Activated CD8-positive, alpha-beta memory T cell treated with anti-CD3 and anti-CD28 coated beads, Interleukin-2, amount 10 ng/mL, durations not matched to agents 7 days and 5 days (primary cell): ENCODE results near the gene SAMD1. TPM values are rescaled to one million over a fixed set of nuclear protein-coding genes. Genes with fewer than 3 reads are reported as not detected.
A peak's percentile ranks its signal among the peaks of the same experiment; 100 is the strongest.

Experiments
- ATAC-seq: fragments of 150-1000 bp; cut with Tn5 transposase; one replicate; pipeline ENCODE4 v1.10.0; 2021; ENCODE audit warnings: moderate library complexity
- CTCF ChIA-PET: fragments of 350-600 bp; sonication (Branson Sonifier 250); formaldehyde crosslinking; loops from one replicate; lab custom pipeline; 2021; ENCODE audit warnings: antibody characterized with exemption; lab: Charles Lee
- DNase-seq: peaks from one replicate; pipeline ENCODE4 v3.0.0-alpha.2; 2020
- H3K27ac Mint-ChIP-seq: one replicate; pipeline ENCODE4 v1.8.0; 2021; ENCODE audit warnings: mild to moderate bottlenecking, mixed read lengths
- H3K27me3 Mint-ChIP-seq: one replicate; pipeline ENCODE4 v1.8.0; 2021; ENCODE audit warnings: mixed read lengths
- H3K36me3 Mint-ChIP-seq: one replicate; pipeline ENCODE4 v1.8.0; 2021; ENCODE audit warnings: mild to moderate bottlenecking, mixed read lengths
- H3K4me1 Mint-ChIP-seq: one replicate; pipeline ENCODE4 v1.8.0; 2021; ENCODE audit warnings: mixed read lengths
- H3K4me3 Mint-ChIP-seq: one replicate; pipeline ENCODE4 v1.8.0; 2021; ENCODE audit warnings: mild to moderate bottlenecking, moderate library complexity, mixed read lengths
- H3K9me3 Mint-ChIP-seq: one replicate; pipeline ENCODE4 v1.8.0; 2022; ENCODE audit warnings: low read depth, mixed read lengths
- total RNA-seq, 2 experiments: library from RNA; stranded (reverse); gene quantifications; one replicate each; pipeline ENCODE4 v1.2.3, GENCODE V29; 2021

Gene SAMD1
- total RNA-seq, 2 experiments from 2014 or later = 60.4 to 81.9 TPM

DNA sequence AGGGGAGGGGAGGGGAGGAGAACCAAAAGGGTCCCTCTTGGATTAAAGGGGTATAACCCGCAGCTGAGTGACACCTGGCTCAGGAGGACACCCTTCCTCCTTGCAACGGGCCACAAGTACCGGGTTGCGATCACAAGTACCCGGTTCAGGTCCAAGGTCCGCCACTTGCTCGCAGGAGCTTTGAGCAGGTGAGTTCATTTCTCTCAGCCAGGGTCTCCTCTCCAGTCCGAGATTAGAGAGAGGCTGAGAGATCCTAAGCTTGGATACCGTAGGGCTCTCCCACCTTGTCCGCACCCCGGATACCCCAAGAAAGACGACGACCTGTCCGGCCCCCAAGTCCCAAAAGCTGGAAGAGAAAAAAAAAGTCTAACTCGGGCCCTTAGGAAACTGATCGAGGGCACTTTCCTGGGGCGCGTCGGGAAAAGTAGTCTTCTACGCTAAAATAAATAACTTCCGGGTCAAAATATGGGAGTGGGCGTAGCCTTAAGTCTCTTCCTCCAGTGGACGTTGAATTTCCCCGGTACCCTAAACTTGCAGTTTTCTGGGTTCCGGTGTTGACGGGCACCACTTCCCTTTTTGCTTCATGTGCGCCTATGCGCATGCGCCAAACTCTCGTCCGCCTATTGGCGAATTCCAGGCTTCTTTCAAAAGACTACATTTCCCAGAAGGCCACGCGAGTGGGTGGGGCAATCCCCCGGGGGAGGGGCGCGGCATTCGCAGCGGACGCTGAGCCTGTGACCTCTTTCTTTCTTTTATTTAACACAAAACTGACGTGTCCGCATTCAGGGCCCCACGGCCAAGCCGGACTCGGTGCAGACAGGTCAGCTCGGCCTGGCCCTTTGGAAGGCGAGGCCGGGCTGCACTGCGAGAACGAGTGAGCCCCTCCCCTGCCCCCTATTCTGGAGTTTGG, 9.4 kb downstream of the SAMD1 start:
- Mint-ChIP-seq H3K36me3 (no peaks in the 10 kb centered on the region), H3K27ac (peak overlapping the region; percentile 92), H3K4me1 (peaks cover 16% of the 10 kb centered on the region), H3K27me3 (no peaks in the 10 kb centered on the region), H3K9me3 (no peaks in the 10 kb centered on the region), H3K4me3 (peak overlapping the region; percentile 92)
- CTCF ChIA-PET = interaction anchor here (0.5 to 7.4 kb wide), 20 partner anchors 8 to 399 kb away, joined by 3 to 38 read pairs (median 3); partner anchors contain the start of genes ASF1B, BRME1 and MISP3
- ATAC-seq (peak; percentile 97), DNase-seq (peak; percentile 100)

DNA sequence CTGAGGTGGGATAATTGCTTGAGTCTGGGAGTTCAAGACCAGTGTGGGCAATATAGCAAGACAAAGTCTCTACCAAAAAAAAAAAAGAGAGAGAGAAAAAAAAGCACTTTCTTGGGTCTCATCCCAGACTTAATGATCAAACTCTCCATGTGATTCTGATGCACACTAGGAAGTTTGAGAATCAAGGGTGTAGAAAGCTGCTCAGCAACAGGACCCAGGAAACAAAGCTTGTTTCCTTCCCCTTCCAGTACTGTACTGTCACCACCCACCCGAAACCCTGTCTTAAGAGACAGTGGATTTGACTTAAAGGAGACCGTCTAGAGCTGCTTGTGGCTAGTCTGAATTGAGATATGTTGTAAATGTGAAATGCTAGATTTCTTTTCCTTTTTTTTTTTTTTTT, 12.1 kb downstream of the SAMD1 start:
- no peak overlapping the region for H3K27ac Mint-ChIP-seq
- H3K27me3 Mint-ChIP-seq = no peaks in the 10 kb centered on the region
- no peak for DNase-seq
- H3K4me1 Mint-ChIP-seq = peaks cover 33% of the 10 kb centered on the region
- ATAC-seq = no peak
- H3K4me3 Mint-ChIP-seq = no peak overlapping the region
- CTCF ChIA-PET = interaction anchor here (0.5 to 7.4 kb wide), 6 partner anchors 19 to 198 kb away, joined by 3 to 38 read pairs (median 5); partner anchors contain the start of gene ASF1B
- H3K36me3 Mint-ChIP-seq = no peaks in the 10 kb centered on the region
- no peaks in the 10 kb centered on the region for H3K9me3 Mint-ChIP-seq

DNA sequence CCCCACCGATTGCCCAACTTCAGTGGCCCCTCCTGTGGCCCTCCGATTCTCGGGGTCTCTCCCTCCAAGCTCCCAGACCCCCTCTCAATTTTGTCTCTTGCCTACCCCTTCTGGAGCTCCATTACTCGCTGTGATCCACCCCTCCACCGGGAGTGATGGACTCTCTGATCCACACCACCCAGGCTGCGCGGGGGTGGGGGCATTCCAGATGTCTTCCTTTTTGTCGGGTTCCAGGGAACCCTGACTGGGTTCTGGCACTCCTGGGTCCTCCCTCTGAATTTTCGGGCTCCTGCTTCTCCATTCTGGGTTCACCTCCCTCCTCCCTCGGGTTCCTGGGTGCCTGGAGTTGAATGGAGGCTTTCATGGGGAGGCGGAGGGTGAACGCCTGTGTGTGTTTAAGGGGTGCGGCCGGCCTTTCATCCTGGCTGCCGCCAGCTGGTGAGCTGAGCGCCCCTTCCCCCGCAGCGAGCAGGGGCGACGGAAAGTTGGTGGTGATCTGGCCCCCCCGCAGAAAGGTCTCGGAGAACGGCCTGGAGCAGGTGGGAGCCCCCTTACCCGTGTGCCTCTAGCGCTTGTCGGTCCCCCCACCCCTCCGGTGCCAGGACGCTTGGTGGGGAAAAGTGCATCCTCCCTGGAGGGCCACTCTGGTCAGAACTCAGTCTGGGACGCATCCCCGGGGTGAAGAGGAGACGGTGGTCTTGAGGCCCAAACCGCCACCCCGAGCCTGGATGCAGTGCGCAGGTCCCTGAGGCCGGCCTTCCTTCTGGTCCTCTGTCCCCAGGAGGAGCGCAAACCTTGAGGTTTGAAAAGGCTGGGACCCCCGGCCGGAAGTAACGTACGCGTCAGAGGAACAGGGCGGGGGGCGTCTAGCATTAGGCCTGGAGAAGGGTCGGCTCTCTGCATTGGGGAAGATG, 16.4 kb downstream of the SAMD1 start:
- Mint-ChIP-seq H3K9me3 (no peaks in the 10 kb centered on the region), H3K27me3 (peaks cover 3% of the 10 kb centered on the region), H3K27ac (peak overlapping the region; percentile 81), H3K4me3 (peak overlapping the region; percentile 84), H3K36me3 (no peaks in the 10 kb centered on the region), H3K4me1 (peaks cover 25% of the 10 kb centered on the region)
- DNase-seq (no peak), ATAC-seq (peak; percentile 9)
- CTCF ChIA-PET = interaction anchor here (0.8 to 7.3 kb wide), 27 partner anchors 8 to 238 kb away, joined by 3 to 153 read pairs (median 4); partner anchors contain the start of genes ASF1B, BRME1, CC2D1A and IL27RA

DNA sequence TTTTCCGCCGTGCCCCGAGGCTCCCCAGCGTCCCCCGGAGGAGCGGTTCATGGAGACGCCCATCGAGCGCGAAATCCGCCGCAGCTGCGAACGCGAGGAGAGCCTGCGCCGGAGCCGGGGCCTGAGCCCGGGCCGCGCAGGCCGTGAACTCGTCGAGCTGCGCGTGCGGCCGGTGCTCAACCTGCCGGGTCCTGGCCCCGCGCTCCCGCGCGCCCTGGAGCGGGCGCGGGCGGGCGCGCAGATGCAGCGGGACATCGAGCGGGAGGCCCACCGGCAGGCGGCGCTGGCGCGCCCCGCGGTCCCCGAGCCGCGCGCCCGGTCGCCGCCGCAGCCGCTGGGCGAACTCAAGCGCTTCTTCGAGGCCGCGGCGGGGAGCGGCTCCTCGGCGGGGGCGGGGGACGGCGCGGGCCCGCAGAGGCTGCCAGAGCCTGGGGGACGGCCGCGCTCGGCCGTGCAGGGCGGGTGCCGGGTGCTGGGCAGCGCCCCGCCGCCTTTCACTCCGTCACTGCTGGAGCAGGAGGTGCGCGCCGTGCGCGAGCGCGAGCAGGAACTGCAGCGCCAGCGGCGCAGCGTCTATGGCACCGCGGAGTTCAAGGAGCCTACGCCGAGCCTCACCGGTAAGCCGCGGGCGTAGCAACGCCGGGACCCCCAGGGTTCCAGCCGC, 17.2 kb downstream of the SAMD1 start:
- H3K27ac Mint-ChIP-seq = peak overlapping the region; percentile 81
- ATAC-seq = peak; percentile 79
- no peaks in the 10 kb centered on the region for H3K36me3 Mint-ChIP-seq
- peaks cover 23% of the 10 kb centered on the region for H3K4me1 Mint-ChIP-seq
- H3K9me3 Mint-ChIP-seq = no peaks in the 10 kb centered on the region
- DNase-seq = peak; percentile 82
- peak overlapping the region; percentile 84 for H3K4me3 Mint-ChIP-seq
- H3K27me3 Mint-ChIP-seq = peaks cover 3% of the 10 kb centered on the region
- CTCF ChIA-PET = interaction anchor here (0.6 to 7.3 kb wide), 40 partner anchors 8 to 481 kb away, joined by 3 to 153 read pairs (median 3); partner anchors contain the start of genes ASF1B, BRME1, CC2D1A and IL27RA

DNA sequence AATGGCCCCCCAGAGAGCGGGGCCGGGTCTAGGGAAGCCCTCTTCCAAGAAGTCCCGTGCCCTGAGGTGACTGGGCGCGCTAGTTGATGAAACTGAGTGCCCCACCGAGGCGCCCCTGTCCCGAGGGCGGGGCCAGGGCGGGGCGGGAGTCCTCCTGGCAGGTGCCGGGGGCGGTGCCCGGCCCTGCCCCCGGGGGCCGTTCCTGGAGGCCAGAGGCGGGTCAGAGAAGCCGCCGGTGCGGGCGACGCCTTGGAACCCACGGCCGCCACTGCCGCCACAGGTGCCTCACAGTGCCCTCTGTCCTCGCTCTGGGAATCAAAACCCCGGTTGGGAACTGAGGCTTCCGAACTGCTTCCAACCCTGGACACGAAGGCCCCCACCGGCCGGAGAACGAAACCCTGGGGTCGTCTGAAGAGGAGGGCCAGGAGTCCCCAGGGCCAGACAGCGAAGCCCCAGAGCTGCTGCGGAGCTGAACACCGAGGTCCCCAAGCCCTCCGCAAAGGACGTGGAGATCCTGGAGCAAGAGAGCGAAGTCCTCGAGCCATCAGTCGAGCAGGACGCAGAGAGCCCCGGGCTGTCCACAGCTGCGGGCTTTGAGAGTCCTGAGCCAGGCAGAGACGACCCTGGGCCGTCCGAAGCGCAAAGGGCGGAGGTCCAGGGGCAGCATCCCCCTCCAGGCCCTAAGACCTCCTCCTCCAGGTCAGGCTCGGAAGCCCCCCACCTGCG, 17.9 kb downstream of the SAMD1 start, which contains the start of gene MISP3:
TSS of gene MISP3 (plus strand) at position 252 of the 726 bp plus-strand sequence. CDS start 524 bp downstream, outside the sequence.
- Mint-ChIP-seq H3K4me3 (peak within 1 kb of the TSS; percentile 84), H3K36me3 (no peaks in the 10 kb centered on the region), H3K27ac (peak within 1 kb of the TSS; percentile 81), H3K27me3 (peaks cover 3% of the 10 kb centered on the region), H3K4me1 (peaks cover 23% of the 10 kb centered on the region), H3K9me3 (no peaks in the 10 kb centered on the region)
- ATAC-seq (peak; percentile 12), DNase-seq (peak; percentile 52)
- CTCF ChIA-PET = interaction anchor here (0.5 to 7.3 kb wide), 42 partner anchors 9 to 482 kb away, joined by 3 to 153 read pairs (median 4); partner anchors contain the start of genes ASF1B, BRME1, CC2D1A and DCAF15

DNA sequence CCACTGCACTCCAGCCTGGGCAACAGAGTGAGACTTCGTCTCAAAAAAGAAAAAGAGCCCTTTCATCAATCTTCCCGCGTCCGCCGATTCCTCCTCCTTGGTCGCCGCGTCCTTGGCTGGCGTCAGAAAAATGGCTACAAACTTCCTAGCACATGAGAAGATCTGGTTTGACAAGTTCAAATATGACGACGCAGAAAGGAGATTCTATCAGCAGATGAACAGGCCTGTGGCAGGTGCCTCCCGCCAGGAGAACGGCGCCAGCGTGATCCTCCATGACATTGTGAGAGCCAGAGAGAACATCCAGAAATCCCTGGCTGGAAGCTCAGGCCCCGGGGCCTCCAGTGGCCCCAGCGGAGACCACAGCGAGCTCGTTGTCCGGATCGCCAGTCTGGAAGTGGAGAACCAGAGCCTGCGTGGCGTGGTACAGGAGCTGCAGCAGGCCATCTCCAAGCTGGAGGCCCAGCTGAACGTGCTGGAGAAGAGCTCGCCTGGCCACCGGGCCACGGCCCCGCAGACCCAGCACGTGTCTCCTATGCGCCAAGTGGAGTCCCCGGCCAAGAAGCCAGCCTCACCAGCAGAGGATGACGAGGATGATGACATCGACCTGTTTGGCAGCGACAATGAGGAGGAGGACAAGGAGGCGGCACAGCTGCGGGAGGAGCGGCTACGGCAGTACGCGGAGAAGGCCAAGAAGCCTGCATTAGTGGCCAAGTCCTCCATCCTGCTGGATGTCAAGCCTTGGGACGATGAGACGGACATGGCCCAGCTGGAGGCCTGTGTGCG, 20.1 kb downstream of the SAMD1 start:
- DNase-seq = no peak
- CTCF ChIA-PET = interaction anchor here (0.8 to 7.3 kb wide), 14 partner anchors 11 to 259 kb away, joined by 3 to 153 read pairs (median 5); partner anchors contain the start of genes ASF1B, BRME1, CC2D1A and IL27RA
- no peak overlapping the region for H3K4me3 Mint-ChIP-seq
- H3K27me3 Mint-ChIP-seq = peaks cover 9% of the 10 kb centered on the region
- H3K36me3 Mint-ChIP-seq = no peaks in the 10 kb centered on the region
- ATAC-seq = no peak
- H3K27ac Mint-ChIP-seq = no peak overlapping the region
- peaks cover 23% of the 10 kb centered on the region for H3K4me1 Mint-ChIP-seq
- H3K9me3 Mint-ChIP-seq = no peaks in the 10 kb centered on the region

DNA sequence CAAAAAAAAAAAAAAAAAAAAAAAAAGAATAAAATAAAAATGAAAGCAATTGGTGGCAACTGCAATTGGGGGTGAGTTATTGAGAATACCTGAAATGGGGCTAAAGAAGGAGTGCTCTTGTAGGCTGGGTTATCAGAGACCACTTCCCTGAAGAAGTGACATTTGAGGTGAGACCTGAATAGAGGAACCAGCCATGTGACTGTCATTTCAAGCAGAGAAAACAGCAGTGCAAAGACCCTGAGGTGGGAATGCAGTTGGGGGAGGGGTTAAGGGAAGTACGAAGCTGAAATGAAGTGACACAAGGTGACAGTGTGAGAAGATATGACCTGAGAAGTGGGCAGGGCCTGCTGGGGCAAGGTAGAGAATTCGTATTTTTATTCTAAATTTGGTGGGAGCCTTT, 24.4 kb downstream of the SAMD1 start:
- DNase-seq = no peak

DNA sequence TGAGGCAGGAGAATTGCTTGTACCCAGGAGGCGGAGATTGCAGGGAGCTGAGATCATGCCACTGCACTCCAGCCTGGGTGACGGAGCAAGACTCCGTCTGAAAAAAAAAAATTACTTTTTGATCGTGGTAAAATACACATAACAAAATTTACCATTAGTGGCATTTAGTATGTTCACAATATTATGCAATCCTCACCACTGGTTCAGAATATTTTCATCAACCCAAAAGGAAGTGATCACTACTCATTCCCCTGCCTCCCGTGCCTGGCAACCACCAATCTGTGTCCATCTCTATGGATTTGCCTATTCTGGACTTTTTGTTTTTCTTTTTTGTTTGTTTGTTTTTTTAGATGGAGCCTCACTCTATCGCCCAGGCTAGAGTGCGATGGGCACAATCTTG, 27.4 kb downstream of the SAMD1 start:
- H3K27me3 Mint-ChIP-seq = peaks cover 30% of the 10 kb centered on the region
- ATAC-seq (no peak), DNase-seq (no peak)
- H3K36me3 Mint-ChIP-seq = no peaks in the 10 kb centered on the region
- H3K4me3 Mint-ChIP-seq = no peak overlapping the region
- no peak overlapping the region for H3K27ac Mint-ChIP-seq
- H3K9me3 Mint-ChIP-seq = no peaks in the 10 kb centered on the region
- CTCF ChIA-PET = interaction anchor here (1.3 kb wide), 1 partner anchor 9 kb away, joined by 3 read pairs; the partner anchor contains the start of gene MISP3
- peaks cover 10% of the 10 kb centered on the region for H3K4me1 Mint-ChIP-seq

More for the DNA sequence above, 24.4 kb downstream of the SAMD1 start:
- CTCF ChIA-PET = interaction anchor here (1.3 kb wide), 1 partner anchor 9 kb away, joined by 4 read pairs; no protein-coding TSS in a partner anchor
- H3K27ac Mint-ChIP-seq = no peak overlapping the region
- peaks cover 2% of the 10 kb centered on the region for H3K4me1 Mint-ChIP-seq
- H3K36me3 Mint-ChIP-seq = no peaks in the 10 kb centered on the region
- H3K9me3 Mint-ChIP-seq = no peaks in the 10 kb centered on the region
- H3K4me3 Mint-ChIP-seq = no peak overlapping the region
- peaks cover 6% of the 10 kb centered on the region for H3K27me3 Mint-ChIP-seq
- ATAC-seq = no peak

DNA sequence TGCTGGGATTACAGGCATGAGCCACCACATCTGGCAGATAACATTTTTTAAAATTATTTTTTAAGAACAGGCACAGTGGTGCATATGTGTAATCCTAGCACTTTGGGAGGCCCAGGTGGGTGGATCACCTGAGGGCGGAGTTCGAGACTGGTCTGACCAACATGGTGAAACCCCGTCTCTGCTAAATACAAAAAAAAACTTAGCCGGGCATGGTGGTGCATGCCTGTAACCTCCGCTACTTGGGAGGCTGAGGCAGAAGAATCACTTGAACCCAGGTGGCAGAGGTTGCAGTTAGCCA, 28.0 kb downstream of the SAMD1 start:
- Mint-ChIP-seq H3K4me1 (peaks cover 14% of the 10 kb centered on the region), H3K9me3 (no peaks in the 10 kb centered on the region), H3K27me3 (peaks cover 36% of the 10 kb centered on the region), H3K36me3 (no peaks in the 10 kb centered on the region), H3K27ac (no peak overlapping the region), H3K4me3 (no peak overlapping the region)
- DNase-seq (no peak), ATAC-seq (no peak)
- CTCF ChIA-PET = interaction anchor here (1.3 to 7.5 kb wide), 2 partner anchors 9 kb away, joined by 4 to 118 read pairs; partner anchors contain the start of gene MISP3

DNA sequence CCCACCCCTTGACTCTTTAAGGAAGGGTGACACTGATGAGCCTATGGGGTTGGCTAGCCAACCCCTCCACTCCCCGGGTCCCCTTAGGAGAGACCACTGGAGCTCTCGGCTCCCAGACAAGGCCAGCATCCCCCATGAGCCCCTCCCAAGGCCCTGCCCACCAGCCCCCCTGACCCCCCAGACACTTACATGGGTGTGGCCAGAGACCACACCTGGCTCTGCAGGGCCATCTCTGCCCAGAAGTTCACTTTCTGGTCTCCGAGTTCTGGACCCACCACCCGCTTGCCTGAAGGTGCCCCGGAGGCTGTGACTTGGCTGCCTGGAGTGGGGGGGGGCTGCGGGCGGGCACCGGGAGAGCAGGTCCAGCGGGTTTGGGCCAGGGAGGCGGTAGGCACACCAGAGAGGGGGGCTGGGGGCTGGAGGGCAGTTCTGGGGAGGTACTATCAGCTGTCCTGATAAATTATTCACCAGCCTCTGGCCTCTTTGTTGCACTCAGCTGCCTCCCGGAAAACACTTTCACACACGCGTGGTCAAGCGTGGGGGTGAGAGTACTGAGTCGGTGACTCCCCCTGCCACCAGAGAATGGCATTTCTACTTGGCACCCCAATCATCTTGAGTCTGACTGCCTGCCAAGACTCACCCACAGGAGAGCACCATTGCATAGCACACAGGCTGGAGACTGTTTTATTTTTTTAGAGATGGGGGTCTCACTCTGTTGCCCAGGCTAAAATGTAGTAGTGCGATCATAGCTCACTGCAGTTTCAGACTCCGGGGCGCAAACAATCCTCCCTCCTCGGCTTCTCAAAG, 28.6 kb downstream of the SAMD1 start, which contains the start of gene PALM3:
TSS of gene PALM3 (minus strand) at position 326 of the 807 bp plus-strand sequence. CDS start at position 230, 96 bp downstream.
- CTCF ChIA-PET = interaction anchor here (1.3 to 7.5 kb wide), 4 partner anchors 9 to 182 kb away, joined by 4 to 118 read pairs (median 66); partner anchors contain the start of gene MISP3
- ATAC-seq (no peak), DNase-seq (no peak)
- no peak within 1 kb of the TSS for H3K4me3 Mint-ChIP-seq
- H3K9me3 Mint-ChIP-seq = no peaks in the 10 kb centered on the region
- H3K27me3 Mint-ChIP-seq = peaks cover 40% of the 10 kb centered on the region
- no peak within 1 kb of the TSS for H3K27ac Mint-ChIP-seq
- peaks cover 14% of the 10 kb centered on the region for H3K4me1 Mint-ChIP-seq
- H3K36me3 Mint-ChIP-seq = no peaks in the 10 kb centered on the region
